Peyer's patch (tissue), 4 donors: ENCODE results near the gene UBQLN1.

Experiments
- POLR2A ChIP-seq, 2 donors: fragments of 450-650 bp; IDR thresholded peaks; one replicate each; pipeline ENCODE4 v1.5.1; 2017; ENCODE audit warnings: antibody characterized with exemption in 2 of 2, mild to moderate bottlenecking in 2 of 2, moderate library complexity in 2 of 2
- TF ChIP-seq, protein P1 (sequence below), 6 experiments: fragments of 450-650 bp in 4 of 6; fragments of 200-600 bp in 2 of 6; sonication (generic) in 1 of 6; IDR thresholded peaks; one replicate each; pipeline ENCODE4 v1.5.1; 2017 to 2019; ENCODE audit warnings: antibody characterized with exemption in 6 of 6, mild to moderate bottlenecking in 3 of 6, moderate library complexity in 1 of 6

DNA sequence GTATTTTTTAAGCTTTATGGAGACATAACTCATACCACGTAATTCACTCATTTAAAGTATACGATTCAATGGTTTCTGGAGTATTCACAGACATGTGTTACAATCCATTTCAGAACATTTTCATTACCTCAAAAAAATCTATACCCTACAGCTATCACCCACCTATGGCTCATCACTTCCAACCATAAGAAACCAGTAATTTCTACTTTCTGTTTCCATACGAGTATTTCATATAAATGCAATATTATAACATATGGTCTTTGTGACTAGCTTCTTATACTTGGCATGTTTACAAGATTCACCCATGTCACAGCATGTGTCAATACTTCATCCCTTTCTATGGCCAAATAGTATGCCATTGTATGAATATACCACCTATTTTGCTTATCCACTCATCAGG is 18.8 kb downstream of the UBQLN1 start:
- TF ChIP-seq, protein P1, sequence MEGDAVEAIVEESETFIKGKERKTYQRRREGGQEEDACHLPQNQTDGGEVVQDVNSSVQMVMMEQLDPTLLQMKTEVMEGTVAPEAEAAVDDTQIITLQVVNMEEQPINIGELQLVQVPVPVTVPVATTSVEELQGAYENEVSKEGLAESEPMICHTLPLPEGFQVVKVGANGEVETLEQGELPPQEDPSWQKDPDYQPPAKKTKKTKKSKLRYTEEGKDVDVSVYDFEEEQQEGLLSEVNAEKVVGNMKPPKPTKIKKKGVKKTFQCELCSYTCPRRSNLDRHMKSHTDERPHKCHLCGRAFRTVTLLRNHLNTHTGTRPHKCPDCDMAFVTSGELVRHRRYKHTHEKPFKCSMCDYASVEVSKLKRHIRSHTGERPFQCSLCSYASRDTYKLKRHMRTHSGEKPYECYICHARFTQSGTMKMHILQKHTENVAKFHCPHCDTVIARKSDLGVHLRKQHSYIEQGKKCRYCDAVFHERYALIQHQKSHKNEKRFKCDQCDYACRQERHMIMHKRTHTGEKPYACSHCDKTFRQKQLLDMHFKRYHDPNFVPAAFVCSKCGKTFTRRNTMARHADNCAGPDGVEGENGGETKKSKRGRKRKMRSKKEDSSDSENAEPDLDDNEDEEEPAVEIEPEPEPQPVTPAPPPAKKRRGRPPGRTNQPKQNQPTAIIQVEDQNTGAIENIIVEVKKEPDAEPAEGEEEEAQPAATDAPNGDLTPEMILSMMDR (IDR thresholded peaks at IDR 0.05), result no peak
- no peak for TF ChIP-seq POLR2A (IDR thresholded peaks at IDR 0.05)
